Peyer's patch (tissue), 4 donors: ENCODE data around the gene CDKAL1.

Experiments used
- CTCF ChIP-seq, 6 experiments: fragments of 450-650 bp in 4 of 6; fragments of 200-600 bp in 2 of 6; sonication (generic) in 1 of 6; IDR thresholded peaks; one replicate each; pipeline ENCODE4 v1.5.1; 2017 to 2019; ENCODE audit warnings: antibody characterized with exemption in 6 of 6, mild to moderate bottlenecking in 3 of 6, moderate library complexity in 1 of 6
- POLR2A ChIP-seq, 2 donors: fragments of 450-650 bp; IDR thresholded peaks; one replicate each; pipeline ENCODE4 v1.5.1; 2017; ENCODE audit warnings: antibody characterized with exemption in 2 of 2, mild to moderate bottlenecking in 2 of 2, moderate library complexity in 2 of 2

- TF ChIP-seq CTCF (IDR thresholded peaks at IDR 0.05) (no peak), POLR2A (IDR thresholded peaks at IDR 0.05) (no peak)
These were observed 505.7 kb downstream of the CDKAL1 start for GRCh38 chr6:21039926-21040325.
